ENCODE measurements around the gene RHCG.

- TF ChIP-seq CTCF (conservative IDR thresholded peaks at IDR 0.05 in 1 of 2, IDR thresholded peaks at IDR 0.05 in 1 of 2; ENCODE audit: extremely low read depth in 1 of 2, insufficient read depth in 1 of 2, low read depth in 1 of 2, low read length in 2 of 2) (no peak), EZH2 (IDR thresholded peaks at IDR 0.05; ENCODE audit: borderline replicate concordance, low read length) (no peak)
Observed at GRCh38 chr15:89480505-89480904, 15.9 kb downstream of the RHCG start.

Data from mammary epithelial cell (primary cell).